GM08714 (cell line): Measurements from ENCODE around the gene C10orf90.

Experiments used
- H3K4me3 ChIP-seq: fragments of 200-500 bp; sonication (Bioruptor generic); 2 replicates; pipeline ENCODE4 v1.5.1; 2014; ENCODE audit warnings: mild to moderate bottlenecking, low read length, inconsistent platforms
- ZNF274 ChIP-seq: IDR thresholded peaks from 2 replicates; pipeline ENCODE4 v1.6.1; 2012; ENCODE audit warnings: mild to moderate bottlenecking, low read depth, low read length

The C10orf90 gene

GRCh38 chr10:126434235-126434634 lies 236.3 kb downstream of the C10orf90 start:
- H3K4me3 ChIP-seq = no peak overlapping the region
- no peak for TF ChIP-seq ZNF274

GRCh38 chr10:126433351-126433750 lies 237.1 kb downstream of the C10orf90 start:
- H3K4me3 ChIP-seq = no peak overlapping the region
- no peak for TF ChIP-seq ZNF274

GRCh38 chr10:126432507-126432906 lies 238.0 kb downstream of the C10orf90 start:
- TF ChIP-seq ZNF274 = no peak
- no peak overlapping the region for H3K4me3 ChIP-seq

GRCh38 chr10:126431816-126432215 lies 238.7 kb downstream of the C10orf90 start:
- no peak overlapping the region for H3K4me3 ChIP-seq
- TF ChIP-seq ZNF274 = no peak

GRCh38 chr10:126430512-126430911 lies 240.0 kb downstream of the C10orf90 start:
- no peak for TF ChIP-seq ZNF274
- H3K4me3 ChIP-seq = no peak overlapping the region

- no peak for TF ChIP-seq ZNF274
- no peak overlapping the region for H3K4me3 ChIP-seq
Measured at GRCh38 chr10:126429275-126429674, 241.2 kb downstream of the C10orf90 start.

GRCh38 chr10:126425489-126426065 lies 244.9 kb downstream of the C10orf90 start:
- no peak for TF ChIP-seq ZNF274
- H3K4me3 ChIP-seq = no peak overlapping the region

GRCh38 chr10:126425032-126425431 lies 245.5 kb downstream of the C10orf90 start:
- no peak for TF ChIP-seq ZNF274
- H3K4me3 ChIP-seq = no peak overlapping the region

GRCh38 chr10:126423732-126424491 lies 246.6 kb downstream of the C10orf90 start:
- H3K4me3 ChIP-seq = no peak overlapping the region
- no peak for TF ChIP-seq ZNF274

- TF ChIP-seq ZNF274 = no peak
Measured at GRCh38 chr10:126422567-126422966, 247.9 kb downstream of the C10orf90 start.

GRCh38 chr10:126421756-126422256 lies 248.7 kb downstream of the C10orf90 start:
- no peak overlapping the region for H3K4me3 ChIP-seq
- TF ChIP-seq ZNF274 = no peak

More at GRCh38 chr10:126422567-126422966, 247.9 kb downstream of the C10orf90 start:
- H3K4me3 ChIP-seq = no peak overlapping the region

GRCh38 chr10:126420567-126421300 lies 249.8 kb downstream of the C10orf90 start:
- no peak overlapping the region for H3K4me3 ChIP-seq
- no peak for TF ChIP-seq ZNF274

GRCh38 chr10:126417220-126417825 lies 253.2 kb downstream of the C10orf90 start:
- no peak overlapping the region for H3K4me3 ChIP-seq
- TF ChIP-seq ZNF274 = no peak

- no peak overlapping the region for H3K4me3 ChIP-seq
- TF ChIP-seq ZNF274 = no peak
Measured at GRCh38 chr10:126409821-126410220, 260.7 kb downstream of the C10orf90 start.

GRCh38 chr10:126408953-126409641 lies 261.4 kb downstream of the C10orf90 start:
- no peak for TF ChIP-seq ZNF274

More at GRCh38 chr10:126408953-126409641, 261.4 kb downstream of the C10orf90 start:
- H3K4me3 ChIP-seq = no peak overlapping the region
